ENCODE data around the gene SLC24A3. TPM values are rescaled to one million over a fixed set of nuclear protein-coding genes. Genes with fewer than 3 reads are reported as not detected.

The SLC24A3 gene
- total RNA-seq, 1 experiment from 2014 or later: 0.14 TPM

GRCh38 chr20:19435821-19436220, 223.4 kb downstream of the SLC24A3 start:
- Histone ChIP-seq H3K27me3 (replicated peaks; ENCODE audit: control insufficient read depth, insufficient read depth, low read length) (no peaks in the 10 kb centered on the region), H3K36me3 (ENCODE audit: control insufficient read depth, insufficient read depth, low read length) (no peaks in the 10 kb centered on the region), H3K9me3 (no peaks in the 10 kb centered on the region), H3K4me1 (no peaks in the 10 kb centered on the region), H3K4me3 (ENCODE audit: low read depth, low read length) (no peak overlapping the region)
- POLR2A ChIA-PET: no interaction called here
- TF ChIP-seq CTCF (IDR thresholded peaks at IDR 0.05; ENCODE audit: insufficient read depth in 1 of 2, low read depth in 1 of 2, low read length in 1 of 2, severe bottlenecking in 1 of 2, unreplicated experiment in 1 of 2): no peak
- intact Hi-C loops (cut with micrococcal nuclease; ENCODE audit: unreplicated experiment): no loop called here
- H3K36me3 Mint-ChIP-seq (ENCODE audit: insufficient read depth, unreplicated experiment): no peaks in the 10 kb centered on the region
- no peaks in the 10 kb centered on the region for H3K4me1 Mint-ChIP-seq (ENCODE audit: low read depth, unreplicated experiment)
- CTCF ChIA-PET: no interaction called here
- no peak for DNase-seq
- H3K27ac Mint-ChIP-seq (ENCODE audit: unreplicated experiment): no peak overlapping the region
- BruUV-seq (replicated peaks): no TSS peak
- peaks cover 4% of the 10 kb centered on the region for H3K27me3 Mint-ChIP-seq (ENCODE audit: insufficient read depth, unreplicated experiment)
- H3K4me3 Mint-ChIP-seq (ENCODE audit: unreplicated experiment): no peak overlapping the region
- H3K9me3 Mint-ChIP-seq (ENCODE audit: unreplicated experiment): no peaks in the 10 kb centered on the region

- H3K4me3 Mint-ChIP-seq (ENCODE audit: unreplicated experiment): no peak overlapping the region
- peaks cover 4% of the 10 kb centered on the region for H3K27me3 Mint-ChIP-seq (ENCODE audit: insufficient read depth, unreplicated experiment)
- H3K27ac Mint-ChIP-seq (ENCODE audit: unreplicated experiment): no peak overlapping the region
- Histone ChIP-seq H3K36me3 (ENCODE audit: control insufficient read depth, insufficient read depth, low read length) (no peaks in the 10 kb centered on the region), H3K9me3 (peaks cover 8% of the 10 kb centered on the region), H3K4me3 (ENCODE audit: low read depth, low read length) (no peak overlapping the region), H3K4me1 (no peaks in the 10 kb centered on the region), H3K27me3 (replicated peaks; ENCODE audit: control insufficient read depth, insufficient read depth, low read length) (no peaks in the 10 kb centered on the region)
- no peaks in the 10 kb centered on the region for H3K9me3 Mint-ChIP-seq (ENCODE audit: unreplicated experiment)
- POLR2A ChIA-PET: no interaction called here
- CTCF ChIA-PET: no interaction called here
- no peaks in the 10 kb centered on the region for H3K36me3 Mint-ChIP-seq (ENCODE audit: insufficient read depth, unreplicated experiment)
- H3K4me1 Mint-ChIP-seq (ENCODE audit: low read depth, unreplicated experiment): no peaks in the 10 kb centered on the region
- no TSS peak for BruUV-seq (replicated peaks)
- DNase-seq: no peak
- TF ChIP-seq CTCF (IDR thresholded peaks at IDR 0.05; ENCODE audit: insufficient read depth in 1 of 2, low read depth in 1 of 2, low read length in 1 of 2, severe bottlenecking in 1 of 2, unreplicated experiment in 1 of 2): no peak
- intact Hi-C loops (cut with micrococcal nuclease; ENCODE audit: unreplicated experiment): no loop called here
Observed at GRCh38 chr20:19438488-19438887, 226.0 kb downstream of the SLC24A3 start.

GRCh38 chr20:19440660-19441527, 228.5 kb downstream of the SLC24A3 start:
- Mint-ChIP-seq H3K36me3 (ENCODE audit: insufficient read depth, unreplicated experiment) (no peaks in the 10 kb centered on the region), H3K27ac (ENCODE audit: unreplicated experiment) (no peak overlapping the region), H3K4me3 (ENCODE audit: unreplicated experiment) (no peak overlapping the region), H3K27me3 (ENCODE audit: insufficient read depth, unreplicated experiment) (peaks cover 4% of the 10 kb centered on the region), H3K9me3 (ENCODE audit: unreplicated experiment) (no peaks in the 10 kb centered on the region), H3K4me1 (ENCODE audit: low read depth, unreplicated experiment) (no peaks in the 10 kb centered on the region)
- H3K27me3 ChIP-seq (replicated peaks; ENCODE audit: control insufficient read depth, insufficient read depth, low read length): no peaks in the 10 kb centered on the region
- BruUV-seq (replicated peaks): no TSS peak
- H3K4me3 ChIP-seq (ENCODE audit: low read depth, low read length): no peak overlapping the region
- ChIA-PET POLR2A (no interaction called here), CTCF (no interaction called here)
- TF ChIP-seq CTCF (IDR thresholded peaks at IDR 0.05; ENCODE audit: insufficient read depth in 1 of 2, low read depth in 1 of 2, low read length in 1 of 2, severe bottlenecking in 1 of 2, unreplicated experiment in 1 of 2): no peak
- intact Hi-C loops (cut with micrococcal nuclease; ENCODE audit: unreplicated experiment): no loop called here
- H3K36me3 ChIP-seq (ENCODE audit: control insufficient read depth, insufficient read depth, low read length): no peaks in the 10 kb centered on the region
- no peak for DNase-seq
- peaks cover 8% of the 10 kb centered on the region for H3K9me3 ChIP-seq
- no peaks in the 10 kb centered on the region for H3K4me1 ChIP-seq
